Endothelial cell of umbilical vein (primary cell): Measurements from ENCODE around the gene ABCC4. TPM values are rescaled to one million over a fixed set of nuclear protein-coding genes. Genes with fewer than 3 reads are reported as not detected.

Experiments used
- BruUV-seq: library from RNA; stranded (reverse); fragments of 400-500 nt; replicated peaks from 2 replicates; lab custom pipeline; 2021; lab: Mats Ljungman, UMichigan
- CTCF ChIA-PET: fragments of 300-600, 350-600 bp; sonication (Branson Sonifier 250); formaldehyde crosslinking; loops from one replicate; lab custom pipeline; 2021; ENCODE audit warnings: antibody characterized with exemption, inconsistent platforms; lab: Charles Lee
- POLR2A ChIA-PET: fragments of 300-600, 350-600 bp; sonication (Branson Sonifier 250); formaldehyde crosslinking; loops from one replicate; lab custom pipeline; 2021; ENCODE audit warnings: antibody characterized with exemption, inconsistent platforms; lab: Charles Lee
- DNase-seq: peaks from one replicate; pipeline ENCODE4 v3.0.0-alpha.2; 2011; ENCODE audit warnings: low read depth, low spot score
- FAIRE-seq: peaks from 2 replicates; lab custom pipeline; 2011; peaks lifted over from hg19 to GRCh38; lab: Jason Lieb, UNC
- H2AFZ ChIP-seq: 2 replicates; pipeline ENCODE4 v1.6.0; 2012; ENCODE audit warnings: low read depth, low read length, control low read depth, inconsistent platforms
- H3K27ac ChIP-seq: 2 replicates; pipeline ENCODE4 v1.5.1; 2011; ENCODE audit warnings: low read depth, mild to moderate bottlenecking, control low read depth, low read length, moderate library complexity; ENCODE audit not compliant: insufficient read depth
- H3K27me3 ChIP-seq, 2 experiments: 2 replicates each; pipeline versions ENCODE4 v1.6.0 to v1.6.1; 2011; ENCODE audit warnings: low read length in 2 of 2, mixed read lengths in 1 of 2; ENCODE audit not compliant: control insufficient read depth in 2 of 2, insufficient read depth in 2 of 2
- H3K36me3 ChIP-seq, 2 experiments: 2 replicates in 1 of 2; 3 replicates in 1 of 2; pipeline ENCODE4 v1.5.1; 2011; ENCODE audit warnings: low read length in 2 of 2, mild to moderate bottlenecking in 1 of 2, moderate library complexity in 1 of 2; ENCODE audit not compliant: control insufficient read depth in 2 of 2, insufficient read depth in 2 of 2; ENCODE audit errors: extremely low read depth in 1 of 2
- H3K4me1 ChIP-seq: 3 replicates; pipeline ENCODE4 v1.5.1; 2011; ENCODE audit warnings: mild to moderate bottlenecking, low read length; ENCODE audit not compliant: control insufficient read depth, insufficient read depth; ENCODE audit errors: extremely low read depth
- H3K4me2 ChIP-seq: 2 replicates; pipeline ENCODE4 v1.6.1; 2011; ENCODE audit warnings: low read length, control low read depth, mixed read lengths; ENCODE audit not compliant: insufficient read depth
- H3K4me3 ChIP-seq, 3 experiments: fragments of 200-600 bp in 1 of 3; sonication (generic), shearing (Covaris generic) in 1 of 3; replicated peaks in 1 of 3; 2 replicates each; pipeline ENCODE4 v1.5.1; 2011 to 2016; ENCODE audit warnings: control low read depth in 3 of 3, low read length in 3 of 3, mild to moderate bottlenecking in 2 of 3, inconsistent platforms in 1 of 3, low read depth in 1 of 3, moderate library complexity in 1 of 3; ENCODE audit not compliant: insufficient read depth in 1 of 3
- H3K79me2 ChIP-seq: 2 replicates; pipeline ENCODE4 v1.6.0; 2012; ENCODE audit warnings: low read length, inconsistent platforms; ENCODE audit not compliant: control insufficient read depth, insufficient read depth
- H3K9ac ChIP-seq: replicated peaks from 2 replicates; pipeline ENCODE3; 2011; ENCODE audit warnings: low read length, control low read depth; ENCODE audit not compliant: insufficient read depth; ENCODE audit errors: extremely low read depth
- H3K9me1 ChIP-seq: replicated peaks from 3 replicates; pipeline ENCODE4 v1.6.0; 2011; ENCODE audit warnings: mild to moderate bottlenecking, low read length; ENCODE audit not compliant: control insufficient read depth, insufficient read depth; ENCODE audit errors: extremely low read depth
- H3K9me3 ChIP-seq: replicated peaks from 2 replicates; pipeline ENCODE4 v1.5.1; 2012; ENCODE audit warnings: low read length, inconsistent platforms; ENCODE audit not compliant: control insufficient read depth, insufficient read depth
- H4K20me1 ChIP-seq: replicated peaks from 2 replicates; pipeline ENCODE3; 2011; ENCODE audit warnings: mild to moderate bottlenecking, low read length; ENCODE audit not compliant: control insufficient read depth, insufficient read depth; ENCODE audit errors: extremely low read depth
- EZH2 ChIP-seq: IDR thresholded peaks from 2 replicates; pipeline ENCODE4 v1.6.1; 2012; ENCODE audit warnings: borderline replicate concordance, low read depth, mild to moderate bottlenecking, moderate library complexity, low read length, inconsistent platforms; ENCODE audit not compliant: severe bottlenecking
- FOS ChIP-seq: IDR thresholded peaks from 2 replicates; pipeline ENCODE4 v1.6.1; 2011; ENCODE audit warnings: mild to moderate bottlenecking, low read length, moderate library complexity, borderline replicate concordance; ENCODE audit not compliant: insufficient read depth
- GATA2 ChIP-seq: IDR thresholded peaks from 2 replicates; pipeline ENCODE4 v1.7.0; 2011; ENCODE audit warnings: low read depth, mild to moderate bottlenecking, moderate library complexity, mixed read lengths, low read length; ENCODE audit not compliant: insufficient read length, insufficient read depth
- JUN ChIP-seq: IDR thresholded peaks from 2 replicates; pipeline ENCODE4 v1.6.1; 2011; ENCODE audit warnings: borderline replicate concordance, low read depth; ENCODE audit not compliant: insufficient read length, insufficient read depth
- MYC ChIP-seq: IDR thresholded peaks from one replicate; pipeline ENCODE4 v1.6.1; 2011; ENCODE audit warnings: mild to moderate bottlenecking, low read depth, low read length
- POLR2A ChIP-seq: IDR thresholded peaks from 2 replicates; pipeline ENCODE4 v1.6.1; 2012; ENCODE audit warnings: low read depth, mild to moderate bottlenecking, control low read depth, low read length
- POLR2AphosphoS5 ChIP-seq: IDR thresholded peaks from 2 replicates; pipeline ENCODE4 v1.6.1; 2012; ENCODE audit warnings: low read depth, mild to moderate bottlenecking, control low read depth, low read length, moderate library complexity; ENCODE audit not compliant: insufficient read depth
- dilution Hi-C: fragments of 300-500 bp; cut with MboI; formaldehyde crosslinking; loops from one replicate; pipeline ENCODE4 v1.15.0; 2019; ENCODE audit warnings: low sequenced_read_pairs; ENCODE audit not compliant: extremely low pct_ligation_motif_present
- intact Hi-C: fragments of 100-400 bp; cut with micrococcal nuclease; formaldehyde crosslinking; loops from one replicate; pipeline ENCODE4 v1.10.0; 2022
- polyA plus RNA-seq, 4 experiments: library from polyadenylated mRNA; depleted of rRNA in 3 of 4; stranded (reverse) in 3 of 4; unstranded in 1 of 4; fragments of >200 nt; gene quantifications; 2 replicates each; pipeline versions ENCODE4 v1.2.1 to v1.2.3, GENCODE V29; 2011 to 2012; ENCODE audit warnings: missing spikeins in 1 of 4
- total RNA-seq: library from RNA; stranded (reverse); gene quantifications from 2 replicates; pipeline ENCODE4 v1.2.3, GENCODE V29; 2021
- TF ChIP-seq, protein P1 (sequence below): IDR thresholded peaks from 2 replicates; pipeline ENCODE4 v1.6.1; 2011; ENCODE audit not compliant: insufficient read depth, insufficient read length
- TF ChIP-seq, protein P2 (sequence below), 2 donors: IDR thresholded peaks; 1 replicate in 1 of 2; 2 replicates in 1 of 2; pipeline ENCODE4 v1.5.1; 2011; ENCODE audit warnings: low read length in 2 of 2, mild to moderate bottlenecking in 2 of 2, moderate library complexity in 2 of 2, control low read depth in 1 of 2, inconsistent platforms in 1 of 2, low read depth in 1 of 2; ENCODE audit not compliant: insufficient read depth in 1 of 2; ENCODE audit errors: extremely low read depth in 1 of 2

ABCC4 gene
- total and polyA plus RNA-seq, 2 donors (not counting 3 experiments of a cell fraction or from before 2014, with no cell fraction given) = 9.2 to 15.9 TPM

DNA sequence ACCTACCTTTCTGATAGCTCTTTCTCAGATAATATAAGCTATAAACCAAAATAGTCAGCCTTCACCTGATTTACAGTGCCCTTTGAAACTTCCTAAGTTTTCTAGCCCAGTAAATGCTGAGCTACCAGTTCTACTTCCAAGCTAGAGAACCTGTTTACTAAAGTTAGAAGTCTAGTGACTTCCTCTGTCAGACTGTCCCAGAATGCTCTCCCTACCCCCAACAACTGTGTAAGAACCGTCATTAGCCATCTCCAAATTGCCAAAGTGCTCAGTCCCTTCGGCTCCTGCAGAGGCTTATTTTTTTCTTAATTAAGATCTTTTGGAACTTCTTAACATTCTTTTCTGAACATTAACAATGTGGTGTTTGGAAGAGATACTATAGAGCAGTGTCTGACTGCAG is 3.2 kb upstream of the ABCC4 start:
- dilution Hi-C loops = no loop called here
- intact Hi-C loops = no loop called here
- H3K9me1 ChIP-seq = no peaks in the 10 kb centered on the region
- H3K9ac ChIP-seq = no peak overlapping the region
- peaks cover 15% of the 10 kb centered on the region for H3K4me1 ChIP-seq
- POLR2A ChIA-PET = no interaction called here
- no peak for FAIRE-seq
- TF ChIP-seq MYC (no peak), POLR2A (no peak), EZH2 (no peak), FOS (no peak), JUN (no peak), POLR2AphosphoS5 (no peak), GATA2 (no peak)
- TF ChIP-seq, protein P1, sequence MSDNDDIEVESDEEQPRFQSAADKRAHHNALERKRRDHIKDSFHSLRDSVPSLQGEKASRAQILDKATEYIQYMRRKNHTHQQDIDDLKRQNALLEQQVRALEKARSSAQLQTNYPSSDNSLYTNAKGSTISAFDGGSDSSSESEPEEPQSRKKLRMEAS = no peak
- TF ChIP-seq, protein P2, sequence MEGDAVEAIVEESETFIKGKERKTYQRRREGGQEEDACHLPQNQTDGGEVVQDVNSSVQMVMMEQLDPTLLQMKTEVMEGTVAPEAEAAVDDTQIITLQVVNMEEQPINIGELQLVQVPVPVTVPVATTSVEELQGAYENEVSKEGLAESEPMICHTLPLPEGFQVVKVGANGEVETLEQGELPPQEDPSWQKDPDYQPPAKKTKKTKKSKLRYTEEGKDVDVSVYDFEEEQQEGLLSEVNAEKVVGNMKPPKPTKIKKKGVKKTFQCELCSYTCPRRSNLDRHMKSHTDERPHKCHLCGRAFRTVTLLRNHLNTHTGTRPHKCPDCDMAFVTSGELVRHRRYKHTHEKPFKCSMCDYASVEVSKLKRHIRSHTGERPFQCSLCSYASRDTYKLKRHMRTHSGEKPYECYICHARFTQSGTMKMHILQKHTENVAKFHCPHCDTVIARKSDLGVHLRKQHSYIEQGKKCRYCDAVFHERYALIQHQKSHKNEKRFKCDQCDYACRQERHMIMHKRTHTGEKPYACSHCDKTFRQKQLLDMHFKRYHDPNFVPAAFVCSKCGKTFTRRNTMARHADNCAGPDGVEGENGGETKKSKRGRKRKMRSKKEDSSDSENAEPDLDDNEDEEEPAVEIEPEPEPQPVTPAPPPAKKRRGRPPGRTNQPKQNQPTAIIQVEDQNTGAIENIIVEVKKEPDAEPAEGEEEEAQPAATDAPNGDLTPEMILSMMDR (IDR thresholded peaks at IDR 0.05; ENCODE audit: extremely low read depth in 1 of 2, insufficient read depth in 1 of 2, low read depth in 1 of 2, low read length in 2 of 2) = no peak
- H2AFZ ChIP-seq = no peak overlapping the region
- peaks cover 9% of the 10 kb centered on the region for H3K79me2 ChIP-seq
- no peaks in the 10 kb centered on the region for H3K9me3 ChIP-seq
- no peaks in the 10 kb centered on the region for H3K27me3 ChIP-seq
- no peak for DNase-seq
- H3K4me3 ChIP-seq = no peak overlapping the region
- CTCF ChIA-PET = interaction anchor here (0.8 to 1.1 kb wide), 3 partner anchors 9 to 100 kb away, joined by 3 to 5 read pairs (median 4); no protein-coding TSS in a partner anchor
- no peaks in the 10 kb centered on the region for H4K20me1 ChIP-seq
- BruUV-seq = no TSS peak
- H3K27ac ChIP-seq = no peak overlapping the region
- H3K36me3 ChIP-seq = no peaks in the 10 kb centered on the region
- no peak overlapping the region for H3K4me2 ChIP-seq
